Measurements from ENCODE around the gene TEC.

TEC gene

GRCh38 chr4:48270951-48271473 lies 1.4 kb upstream of the TEC start:
- DNase-seq (ENCODE audit: extremely low spot score, insufficient read length, low read depth) (no peak), FAIRE-seq (peak; percentile 70)

DNA sequence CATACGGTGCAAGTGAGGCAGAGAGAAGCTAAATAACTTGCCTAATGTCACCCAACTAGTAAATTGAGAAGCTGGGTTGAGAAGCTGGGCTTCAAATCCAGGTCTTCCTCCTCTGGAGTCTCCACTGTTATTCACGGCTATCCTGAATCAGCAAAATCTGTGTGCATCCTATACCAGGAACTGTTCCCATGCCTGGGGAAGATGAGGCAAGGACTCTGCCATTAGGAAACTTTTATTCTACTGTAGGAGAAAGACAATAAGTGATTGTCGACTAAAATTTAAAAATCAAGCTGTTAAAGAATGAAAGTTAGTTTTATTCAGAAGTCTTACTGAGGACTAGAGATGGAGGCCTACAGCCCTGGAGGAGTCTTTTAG lies 872 bp upstream of the TEC start:
- no peak for FAIRE-seq
- DNase-seq (ENCODE audit: extremely low spot score, insufficient read length, low read depth): no peak

DNA sequence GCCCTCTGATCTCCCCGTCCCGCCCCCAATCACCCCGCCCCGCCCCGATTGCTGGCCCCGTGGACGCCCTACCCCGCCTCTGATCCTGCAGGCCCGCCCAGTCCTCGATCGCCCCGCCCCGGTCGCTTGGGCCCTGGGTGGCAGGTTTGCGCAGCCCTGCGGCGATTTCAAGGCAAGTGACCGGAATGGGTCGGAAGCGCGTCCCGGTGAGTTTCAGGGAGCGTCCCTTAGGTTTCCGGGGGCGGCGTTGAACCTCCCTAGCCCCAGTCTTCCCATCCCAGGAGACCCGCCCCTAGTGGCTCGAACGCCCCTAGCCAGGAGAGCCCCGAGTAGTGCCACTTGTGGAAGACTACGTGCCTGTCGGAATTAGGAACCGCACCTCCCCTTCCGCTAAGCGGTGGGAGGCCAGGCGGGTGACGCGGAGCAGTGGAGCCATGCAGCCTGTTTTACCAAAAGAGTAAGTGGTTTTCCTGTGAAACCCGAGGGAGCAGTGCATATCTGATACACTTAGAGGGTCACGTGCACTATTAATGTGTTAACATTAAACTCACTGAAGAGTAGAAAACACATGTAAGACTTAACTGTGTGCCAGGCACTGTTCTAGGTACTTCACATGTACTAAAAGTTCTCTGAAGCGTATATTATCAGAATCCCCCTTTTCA lies 354 bp upstream of the TEC start:
- peak; percentile 90 for FAIRE-seq
- peak; percentile 94 for DNase-seq (ENCODE audit: extremely low spot score, insufficient read length, low read depth)

DNA sequence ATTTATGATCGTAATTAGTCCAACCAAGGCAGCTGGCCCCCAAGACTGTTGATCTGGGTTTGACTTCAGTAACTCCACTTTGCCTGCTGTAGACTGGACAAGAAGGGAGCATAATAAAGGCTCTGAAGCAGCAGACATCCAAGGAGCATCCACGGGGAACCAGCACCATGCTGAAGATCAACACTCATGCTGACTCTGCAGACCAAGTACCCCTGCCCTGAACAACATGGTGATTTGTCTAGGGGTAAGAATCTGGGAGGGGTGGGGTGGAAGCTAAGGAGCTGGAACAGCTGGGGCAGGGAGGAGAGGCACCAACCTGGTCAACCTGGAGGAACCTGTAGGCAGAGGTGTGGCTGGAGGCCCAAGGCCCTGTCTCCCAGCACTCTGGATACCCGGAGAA lies 2.1 kb downstream of the TEC start:
- FAIRE-seq: no peak
- DNase-seq (ENCODE audit: extremely low spot score, insufficient read length, low read depth): no peak

DNA sequence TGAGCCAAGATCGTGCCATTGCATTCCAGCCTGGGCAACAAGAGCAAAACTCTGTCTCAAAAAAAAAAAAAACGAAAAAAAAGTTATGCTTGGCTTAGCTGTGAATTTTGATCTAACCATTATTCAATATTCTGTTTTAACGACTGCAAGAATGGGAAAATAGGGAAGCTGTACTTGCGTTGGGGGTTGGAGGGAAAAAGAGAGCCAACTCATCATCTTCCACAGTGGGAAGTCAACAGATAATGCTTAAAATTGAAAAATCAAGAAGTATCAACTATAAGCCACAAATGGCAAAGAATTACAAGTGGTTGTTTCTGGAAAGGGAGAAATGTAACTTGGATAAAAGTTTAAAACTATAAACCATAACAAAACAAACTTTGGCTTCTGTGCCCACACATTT lies 2.9 kb downstream of the TEC start:
- FAIRE-seq (no peak), DNase-seq (ENCODE audit: extremely low spot score, insufficient read length, low read depth) (no peak)

DNA sequence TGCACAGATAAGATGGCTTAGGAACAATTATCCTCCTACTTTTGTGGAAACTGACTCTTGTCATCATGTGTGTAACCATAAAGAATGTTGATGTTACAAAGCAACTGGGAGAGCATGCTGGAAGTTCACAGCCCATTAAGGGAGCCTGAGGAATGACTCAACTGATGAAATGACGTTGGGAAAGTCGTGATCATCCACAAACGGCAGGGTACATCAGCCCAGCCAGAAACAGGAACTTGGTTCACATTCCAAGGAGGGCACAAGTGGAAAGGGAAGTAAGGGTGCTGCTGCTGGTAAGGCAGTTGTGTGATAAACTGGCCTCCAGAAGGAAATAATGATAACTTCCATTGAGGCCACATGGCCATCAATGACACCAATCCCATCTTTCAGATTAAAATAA lies 6.7 kb downstream of the TEC start:
- no peak for DNase-seq (ENCODE audit: extremely low spot score, insufficient read length, low read depth)
- FAIRE-seq: no peak

DNA sequence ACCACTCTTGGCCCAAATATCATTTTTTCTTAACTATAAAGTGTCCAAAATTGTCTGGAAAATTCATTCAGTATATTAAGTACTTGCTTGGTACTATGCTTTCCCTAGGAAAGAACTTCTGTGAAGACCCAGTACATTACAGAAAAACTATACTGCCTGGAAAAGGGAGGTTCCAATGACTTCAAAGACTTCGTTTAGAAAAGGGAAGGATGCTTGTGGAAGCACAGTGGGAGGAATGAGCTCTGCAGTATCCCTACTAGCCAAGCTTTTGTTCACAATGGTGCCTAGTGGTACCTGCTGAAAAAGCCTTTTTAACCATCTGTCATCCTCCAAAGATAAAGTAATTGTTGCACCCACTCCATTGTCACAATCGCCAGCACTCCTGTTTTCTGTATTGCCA lies 7.2 kb downstream of the TEC start:
- DNase-seq (ENCODE audit: extremely low spot score, insufficient read length, low read depth): no peak
- no peak for FAIRE-seq

- FAIRE-seq (peak; percentile 77), DNase-seq (ENCODE audit: extremely low spot score, insufficient read length, low read depth) (no peak)
Measured at GRCh38 chr4:48261281-48261680, 8.4 kb downstream of the TEC start.

- no peak for FAIRE-seq
- no peak for DNase-seq (ENCODE audit: extremely low spot score, insufficient read length, low read depth)
Measured at GRCh38 chr4:48259748-48260147, 9.9 kb downstream of the TEC start.

DNA sequence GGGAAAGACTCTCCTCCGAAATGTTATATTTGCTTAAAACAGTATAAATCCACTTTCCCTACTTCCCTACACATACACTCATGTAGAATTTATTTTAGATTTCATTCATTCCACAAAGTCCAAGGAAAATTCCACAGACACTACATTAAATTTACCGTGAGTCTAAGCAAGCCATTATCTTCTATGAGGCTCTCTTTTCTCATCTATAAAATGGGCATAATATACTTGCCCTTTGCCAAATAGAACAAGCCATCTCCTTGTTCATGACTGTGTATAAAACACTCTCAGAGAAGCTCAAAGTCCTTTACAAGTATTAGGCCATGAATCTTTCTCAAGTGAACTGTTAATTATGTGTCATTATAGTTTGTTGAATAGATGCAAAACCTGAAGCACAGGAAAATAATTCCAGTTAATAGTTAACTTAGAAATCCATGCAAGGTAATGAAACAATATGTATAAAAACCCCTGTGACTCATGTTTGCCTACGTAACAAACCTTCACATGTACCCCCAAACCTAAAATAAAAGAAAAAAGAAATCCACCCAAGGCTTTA lies 10.7 kb downstream of the TEC start:
- no peak for DNase-seq (ENCODE audit: extremely low spot score, insufficient read length, low read depth)
- FAIRE-seq: peak; percentile 35

DNA sequence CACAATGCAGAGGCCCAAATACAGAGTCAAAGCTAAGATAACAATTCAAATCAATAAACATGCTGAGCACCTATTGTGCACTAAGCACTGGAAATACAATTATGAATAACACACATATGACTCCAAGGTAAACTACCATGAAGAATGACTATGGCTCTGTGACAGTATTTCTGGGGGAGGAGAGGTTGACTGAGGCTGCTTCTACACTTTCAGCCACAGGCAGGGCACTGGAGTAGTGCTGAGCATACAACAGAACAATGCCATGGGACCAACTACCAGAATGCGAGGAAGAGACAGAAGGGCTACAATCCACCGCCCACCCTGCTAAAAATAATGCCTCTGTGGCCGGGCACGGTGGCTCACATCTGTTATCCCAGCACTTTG lies 13.7 kb downstream of the TEC start:
- FAIRE-seq: no peak
- DNase-seq (ENCODE audit: extremely low spot score, insufficient read length, low read depth): no peak

DNA sequence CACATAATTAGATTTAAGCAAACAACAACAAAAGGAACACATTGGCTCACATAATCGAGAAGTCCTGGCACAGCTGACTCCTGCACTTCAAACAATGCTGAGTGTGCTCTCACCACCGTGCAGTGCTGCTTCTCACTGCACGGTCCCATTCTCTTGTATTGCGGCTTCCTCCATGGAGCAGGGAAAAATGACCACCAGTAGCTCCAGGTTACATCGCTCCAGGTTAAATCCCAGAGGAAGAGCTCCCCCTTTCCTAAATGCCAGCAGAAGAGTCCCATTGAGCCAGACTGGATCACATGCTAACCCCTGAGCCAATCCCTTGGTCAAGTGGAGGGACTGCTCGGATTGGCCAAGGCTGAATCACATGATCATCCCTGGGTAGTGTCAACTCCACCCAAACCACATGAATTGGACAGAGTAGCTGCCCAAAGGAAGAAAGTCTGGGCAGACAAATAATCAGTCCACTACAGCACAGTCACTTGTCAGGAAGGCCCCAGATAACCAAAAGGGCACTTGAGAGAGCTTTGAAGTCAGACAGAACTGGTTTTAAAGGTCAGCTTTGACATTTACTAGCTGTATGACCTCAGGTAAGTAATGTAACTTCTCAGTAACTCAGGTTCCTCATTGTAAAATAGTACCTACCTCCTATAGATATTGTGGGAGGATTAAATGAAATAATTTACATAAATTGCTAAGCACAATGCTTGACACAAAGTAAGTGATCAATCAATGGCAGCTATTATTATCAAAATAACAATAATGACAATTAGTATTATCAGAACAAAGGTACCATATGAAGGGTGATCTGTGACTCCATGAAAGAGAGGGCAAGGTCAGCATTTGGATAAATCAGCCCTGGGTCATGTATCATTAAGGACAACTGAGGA lies 14.3 kb downstream of the TEC start:
- DNase-seq (ENCODE audit: extremely low spot score, insufficient read length, low read depth) (no peak), FAIRE-seq (no peak)

DNA sequence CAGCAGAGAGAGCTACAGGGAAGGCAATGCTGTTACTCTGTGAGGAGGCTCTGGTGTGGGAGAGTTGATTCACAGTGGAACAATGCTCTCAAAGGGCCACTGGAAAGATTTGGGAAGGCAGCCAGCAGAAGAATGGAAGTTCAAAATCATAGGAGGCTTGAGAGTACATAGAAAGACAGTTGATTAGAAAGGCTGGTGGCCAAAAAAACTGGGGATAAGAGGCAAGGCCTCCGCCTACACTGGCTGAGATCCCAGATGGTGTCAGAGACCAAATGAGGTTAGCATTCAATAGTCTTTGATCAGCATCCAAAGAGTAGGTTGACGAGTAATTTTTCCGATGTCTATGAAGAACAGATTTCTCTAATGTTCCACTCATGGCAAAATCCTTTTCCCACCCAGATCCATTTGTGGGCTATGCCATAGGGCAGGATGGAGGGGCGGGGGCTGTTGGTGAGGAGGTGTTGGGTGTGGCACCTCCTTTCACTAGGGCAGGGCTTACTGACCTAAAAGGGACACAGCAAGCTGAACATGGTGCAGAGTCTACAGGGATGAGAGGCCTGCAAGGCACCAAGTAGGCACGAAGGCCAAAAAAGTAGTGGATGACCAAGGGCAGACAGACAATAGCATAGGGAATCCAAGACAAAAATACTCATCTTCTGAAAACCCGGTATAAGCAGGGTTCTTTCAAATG lies 15.1 kb downstream of the TEC start:
- DNase-seq (ENCODE audit: extremely low spot score, insufficient read length, low read depth): no peak
- no peak for FAIRE-seq

- FAIRE-seq (no peak), DNase-seq (ENCODE audit: extremely low spot score, insufficient read length, low read depth) (no peak)
Measured at GRCh38 chr4:48252313-48252712, 17.3 kb downstream of the TEC start.

- no peak for DNase-seq (ENCODE audit: extremely low spot score, insufficient read length, low read depth)
Measured at GRCh38 chr4:48250980-48251379, 18.7 kb downstream of the TEC start.

GRCh38 chr4:48250343-48250742 lies 19.3 kb downstream of the TEC start:
- DNase-seq (ENCODE audit: extremely low spot score, insufficient read length, low read depth) (no peak), FAIRE-seq (peak; percentile 67)

More at GRCh38 chr4:48250980-48251379, 18.7 kb downstream of the TEC start:
- FAIRE-seq: peak; percentile 41

- DNase-seq (ENCODE audit: extremely low spot score, insufficient read length, low read depth) (no peak), FAIRE-seq (no peak)
Measured at GRCh38 chr4:48249378-48249777, 20.3 kb downstream of the TEC start.

- peak; percentile 45 for FAIRE-seq
- no peak for DNase-seq (ENCODE audit: extremely low spot score, insufficient read length, low read depth)
Measured at GRCh38 chr4:48248559-48248953, 21.1 kb downstream of the TEC start.

DNA sequence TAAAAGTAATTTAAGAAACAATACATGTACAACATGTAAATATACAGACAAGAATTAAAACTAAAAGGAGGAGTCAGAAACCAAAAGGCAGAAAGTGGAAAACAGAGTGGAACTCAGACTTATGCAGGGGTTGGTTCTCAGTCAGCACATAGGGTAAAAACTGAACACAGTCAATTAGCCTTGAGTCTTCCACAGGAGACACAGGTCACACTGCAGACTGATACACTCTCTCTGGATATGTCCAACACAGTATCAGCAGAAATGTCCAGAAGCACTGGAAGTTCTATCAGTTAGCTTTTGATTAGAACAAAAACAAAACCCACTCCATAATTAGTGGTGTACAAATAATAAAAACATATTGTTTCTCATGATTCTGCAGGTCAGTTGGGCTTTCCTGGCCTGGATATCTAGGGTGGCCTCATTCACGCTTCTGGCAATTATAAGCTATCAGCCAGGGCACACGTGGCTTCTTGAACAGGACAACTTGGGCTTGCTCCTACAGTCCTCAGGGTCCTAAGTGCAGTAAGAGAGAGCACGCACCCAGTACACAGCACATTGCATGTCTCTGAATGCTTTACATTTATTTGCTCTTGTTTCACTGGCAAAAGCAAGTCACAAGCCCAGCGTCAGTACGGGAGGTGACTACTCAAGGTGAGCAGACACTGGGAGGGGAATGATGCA lies 21.6 kb downstream of the TEC start:
- DNase-seq (ENCODE audit: extremely low spot score, insufficient read length, low read depth): no peak
- FAIRE-seq: peak; percentile 63
